ENCODE data around the gene HLA-DQA1.
"Not testable (repeated sequence)": the region's sequence is repeated elsewhere in the genome, so short reads cannot be mapped to it uniquely, and the experiment has no call there.

The HLA-DQA1 gene

GRCh38 chr6:32657819-32658218 is 20.6 kb downstream of the HLA-DQA1 start:
- in situ Hi-C loops (cut with MboI; ENCODE audit: low sequenced_read_pairs): not testable (repeated sequence)

GRCh38 chr6:32658268-32658897 is 21.2 kb downstream of the HLA-DQA1 start:
- in situ Hi-C loops (cut with MboI; ENCODE audit: low sequenced_read_pairs): no loop called here

GRCh38 chr6:32659856-32660595 is 22.8 kb downstream of the HLA-DQA1 start:
- in situ Hi-C loops (cut with MboI; ENCODE audit: low sequenced_read_pairs): no loop called here

GRCh38 chr6:32662099-32662498 is 24.9 kb downstream of the HLA-DQA1 start:
- in situ Hi-C loops (cut with MboI; ENCODE audit: low sequenced_read_pairs): no loop called here

GRCh38 chr6:32662836-32663235 is 25.6 kb downstream of the HLA-DQA1 start:
- in situ Hi-C loops (cut with MboI; ENCODE audit: low sequenced_read_pairs): no loop called here

GRCh38 chr6:32664354-32664753 is 27.1 kb downstream of the HLA-DQA1 start:
- in situ Hi-C loops (cut with MboI; ENCODE audit: low sequenced_read_pairs): no loop called here

GRCh38 chr6:32664827-32665362 is 27.7 kb downstream of the HLA-DQA1 start:
- in situ Hi-C loops (cut with MboI; ENCODE audit: low sequenced_read_pairs): no loop called here

GRCh38 chr6:32665661-32666060 is 28.5 kb downstream of the HLA-DQA1 start:
- in situ Hi-C loops (cut with MboI; ENCODE audit: low sequenced_read_pairs): no loop called here

GRCh38 chr6:32666420-32667300 is 29.5 kb downstream of the HLA-DQA1 start, which contains the start of gene HLA-DQB1:
Gene HLA-DQB1 (minus strand): TSS chr6:32666657. CDS start chr6:32666607, 50 bp downstream.
- in situ Hi-C loops (cut with MboI; ENCODE audit: low sequenced_read_pairs): no loop called here

GRCh38 chr6:32668226-32668747 is 31.1 kb downstream of the HLA-DQA1 start:
- in situ Hi-C loops (cut with MboI; ENCODE audit: low sequenced_read_pairs): no loop called here

GRCh38 chr6:32669240-32669639 is 32.0 kb downstream of the HLA-DQA1 start:
- in situ Hi-C loops (cut with MboI; ENCODE audit: low sequenced_read_pairs): no loop called here

- in situ Hi-C loops (cut with MboI; ENCODE audit: low sequenced_read_pairs): no loop called here
Observed at GRCh38 chr6:32669893-32670292, 32.7 kb downstream of the HLA-DQA1 start.

- in situ Hi-C loops (cut with MboI; ENCODE audit: low sequenced_read_pairs): not testable (repeated sequence)
Observed at GRCh38 chr6:32671908-32672307, 34.7 kb downstream of the HLA-DQA1 start.

- in situ Hi-C loops (cut with MboI; ENCODE audit: low sequenced_read_pairs): not testable (repeated sequence)
Observed at GRCh38 chr6:32674123-32674522, 36.9 kb downstream of the HLA-DQA1 start.

- in situ Hi-C loops (cut with MboI; ENCODE audit: low sequenced_read_pairs): no loop called here
Observed at GRCh38 chr6:32679492-32679891, 42.3 kb downstream of the HLA-DQA1 start.

GRCh38 chr6:32680055-32680454 is 42.8 kb downstream of the HLA-DQA1 start:
- in situ Hi-C loops (cut with MboI; ENCODE audit: low sequenced_read_pairs): no loop called here

- in situ Hi-C loops (cut with MboI; ENCODE audit: low sequenced_read_pairs): no loop called here
Observed at GRCh38 chr6:32684246-32684645, 47.0 kb downstream of the HLA-DQA1 start.

- in situ Hi-C loops (cut with MboI; ENCODE audit: low sequenced_read_pairs): no loop called here
Observed at GRCh38 chr6:32685603-32686002, 48.4 kb downstream of the HLA-DQA1 start.

- in situ Hi-C loops (cut with MboI; ENCODE audit: low sequenced_read_pairs): no loop called here
Observed at GRCh38 chr6:32689531-32690501, 52.6 kb downstream of the HLA-DQA1 start.

- in situ Hi-C loops (cut with MboI; ENCODE audit: low sequenced_read_pairs): no loop called here
Observed at GRCh38 chr6:32692019-32692418, 54.8 kb downstream of the HLA-DQA1 start.

All from HL-60/S4 treated with retinoic acid at 250 ng/mL for 4 days and 3 days (cell line).